CD4-positive, alpha-beta T cell treated with Interleukin-10 for 1 hour (primary cell): ENCODE data around the gene LHPP.

Experiments used
- DNase-seq: peaks from one replicate; pipeline ENCODE4 v3.0.0-alpha.2; 2020

The LHPP gene

GRCh38 chr10:124611738-124612137 is 150.1 kb downstream of the LHPP start:
- peak; percentile 62 for DNase-seq

DNA sequence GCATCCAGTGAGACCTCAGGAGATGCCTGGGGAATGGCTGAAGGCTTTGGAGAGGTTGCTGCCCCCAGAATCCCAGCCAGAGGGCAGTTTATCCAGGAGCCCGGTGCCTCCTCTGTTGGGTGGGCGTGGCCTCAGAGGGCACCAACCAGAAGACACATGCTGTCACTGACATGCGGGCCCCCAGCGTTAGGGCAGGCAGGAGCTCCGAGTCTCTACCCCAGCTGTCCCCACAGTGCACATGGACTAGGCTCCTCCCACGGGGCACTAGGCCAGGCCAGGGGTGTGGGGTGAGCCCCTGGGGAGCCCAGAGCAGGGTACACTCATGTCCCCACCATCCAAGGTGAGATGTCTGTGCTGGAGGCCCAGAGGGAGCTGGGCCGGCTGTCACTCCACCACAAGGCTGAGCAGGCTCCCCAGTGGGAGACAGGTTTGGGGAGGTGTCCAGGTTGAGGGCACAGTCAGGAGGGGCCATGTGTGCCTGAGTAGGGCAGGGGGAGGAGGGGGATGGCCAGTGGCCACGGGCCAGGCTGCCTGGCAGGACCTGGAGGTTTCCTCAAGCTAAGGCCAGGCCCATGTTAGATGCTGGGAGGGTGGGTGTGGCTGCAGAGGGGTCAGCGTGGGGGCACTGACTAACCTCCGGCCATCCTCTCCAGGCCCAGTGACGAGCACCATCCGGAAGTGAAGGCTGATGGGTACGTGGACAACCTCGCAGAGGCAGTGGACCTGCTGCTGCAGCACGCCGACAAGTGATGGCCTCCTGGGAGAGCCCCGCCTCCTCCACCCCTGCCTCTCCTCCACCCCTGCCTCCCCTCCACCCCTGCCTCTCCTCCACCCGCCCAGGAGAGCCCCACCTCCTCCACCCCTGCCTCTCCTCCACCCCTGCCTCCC is 151.2 kb downstream of the LHPP start:
- peak; percentile 44 for DNase-seq

DNA sequence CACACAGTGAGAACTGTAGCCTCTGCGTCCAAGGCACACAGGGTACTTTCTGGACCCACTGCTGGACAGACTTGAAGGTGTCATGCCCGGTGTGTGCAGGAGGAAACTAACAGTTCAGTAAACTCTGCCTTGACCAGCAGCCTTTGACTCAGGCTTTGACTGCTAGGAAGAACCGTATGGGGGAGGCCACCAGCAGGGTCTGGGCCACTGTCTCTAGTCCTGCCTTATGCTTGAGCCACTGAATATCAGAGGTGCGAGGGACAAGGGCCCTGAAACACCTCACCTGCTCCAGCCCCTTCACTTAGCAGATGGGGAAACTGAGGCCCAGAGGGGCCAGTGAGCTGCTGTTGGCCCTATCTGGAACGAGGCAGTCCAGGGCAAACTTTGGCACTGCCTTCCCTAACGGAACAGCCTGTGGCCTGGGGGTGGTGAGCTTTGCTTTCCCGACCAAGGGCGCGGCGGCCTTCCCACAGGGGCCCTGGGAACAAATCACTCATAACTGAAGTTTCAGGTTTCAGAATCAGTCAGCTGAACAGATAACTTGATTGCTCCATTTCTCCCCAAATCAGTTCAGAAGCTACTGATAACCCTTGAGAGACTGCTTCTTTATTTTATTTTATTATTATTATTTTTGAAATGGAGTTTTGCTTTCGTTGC is 152.5 kb downstream of the LHPP start:
- DNase-seq, result no peak

DNA sequence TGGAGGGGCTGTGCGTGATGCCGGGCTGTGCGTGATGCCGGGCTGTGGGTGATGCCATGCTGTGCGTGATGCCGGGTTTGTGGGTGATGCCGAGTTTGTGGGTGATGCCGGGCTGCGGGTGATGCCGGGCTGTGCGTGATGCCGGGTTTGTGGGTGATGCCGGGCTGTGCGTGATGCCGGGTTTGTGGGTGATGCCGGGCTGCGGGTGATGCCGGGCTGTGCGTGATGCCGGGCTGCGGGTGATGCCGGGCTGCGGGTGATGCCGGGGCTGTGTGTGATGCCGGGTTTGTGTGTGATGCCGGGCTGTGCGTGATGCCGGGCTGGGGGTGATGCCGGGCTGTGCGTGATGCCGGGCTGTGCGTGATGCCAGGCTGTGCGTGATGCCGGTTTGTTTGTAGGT is 153.6 kb downstream of the LHPP start:
- no peak for DNase-seq

- DNase-seq, result peak; percentile 50
Observed at GRCh38 chr10:124616040-124616835, 154.6 kb downstream of the LHPP start.

DNA sequence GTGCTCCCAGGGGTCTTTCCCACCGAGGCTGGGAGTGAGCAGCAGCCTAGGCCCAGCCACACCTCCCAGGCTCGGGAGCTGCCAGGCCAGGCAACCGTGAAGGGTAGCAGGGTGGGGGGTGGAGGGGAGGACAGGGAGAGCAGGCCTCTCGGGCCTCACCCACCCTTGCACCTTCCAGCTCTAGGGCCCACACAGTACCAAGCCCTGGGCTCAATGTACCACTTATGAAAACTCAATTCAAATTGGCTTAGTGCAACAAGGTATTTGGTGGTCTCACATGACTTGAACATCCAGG is 155.2 kb downstream of the LHPP start:
- DNase-seq, result no peak

DNA sequence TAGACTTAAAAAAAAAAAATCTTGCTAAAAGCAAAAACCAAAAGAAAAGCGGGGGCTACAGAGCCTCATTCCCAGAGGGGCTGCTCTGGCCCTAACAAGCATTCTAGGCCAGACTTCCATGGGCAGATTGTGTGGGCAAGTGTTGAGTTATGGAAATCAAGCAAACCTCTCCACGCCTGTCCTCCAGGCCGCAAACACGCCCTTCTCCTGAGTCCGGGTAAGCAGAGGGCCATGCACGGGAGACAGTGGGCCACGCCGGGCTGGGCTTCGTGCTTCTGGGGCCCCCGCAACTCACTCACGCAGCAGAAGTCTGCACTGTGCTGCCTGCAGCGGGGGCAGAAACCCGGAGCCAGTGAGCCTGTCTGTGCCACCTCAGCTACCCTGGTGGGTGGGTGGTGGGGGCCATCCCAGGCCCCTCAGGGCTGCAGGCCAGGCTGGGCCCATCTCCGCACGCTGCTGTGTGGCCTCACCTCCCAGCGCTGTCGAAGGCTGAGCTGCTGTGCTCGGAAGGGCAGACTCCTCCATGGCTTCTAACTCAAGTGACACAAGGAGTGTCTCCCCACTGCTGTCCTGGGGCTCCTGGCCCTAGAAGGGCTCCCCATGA is 156.9 kb downstream of the LHPP start:
- no peak for DNase-seq

DNA sequence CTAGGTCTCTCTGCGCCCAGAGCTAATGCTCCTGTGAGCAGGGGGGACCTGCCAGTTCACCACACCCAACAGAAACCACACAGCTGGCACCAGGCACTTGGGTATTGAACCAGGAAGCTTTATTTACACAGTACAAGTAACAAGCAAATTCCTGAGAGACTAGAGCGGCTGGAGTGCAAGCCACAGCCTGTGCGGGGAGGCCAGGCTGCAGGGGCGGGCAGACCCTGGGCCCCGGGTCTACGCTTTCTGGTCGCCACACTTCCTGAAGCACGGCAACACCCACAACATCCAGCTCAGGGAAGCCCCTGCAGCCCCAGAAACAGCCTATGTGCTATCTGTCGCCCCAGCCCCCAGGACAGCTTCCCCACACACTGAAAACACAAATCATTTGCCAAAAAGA is 157.6 kb downstream of the LHPP start:
- DNase-seq, result peak; percentile 28

DNA sequence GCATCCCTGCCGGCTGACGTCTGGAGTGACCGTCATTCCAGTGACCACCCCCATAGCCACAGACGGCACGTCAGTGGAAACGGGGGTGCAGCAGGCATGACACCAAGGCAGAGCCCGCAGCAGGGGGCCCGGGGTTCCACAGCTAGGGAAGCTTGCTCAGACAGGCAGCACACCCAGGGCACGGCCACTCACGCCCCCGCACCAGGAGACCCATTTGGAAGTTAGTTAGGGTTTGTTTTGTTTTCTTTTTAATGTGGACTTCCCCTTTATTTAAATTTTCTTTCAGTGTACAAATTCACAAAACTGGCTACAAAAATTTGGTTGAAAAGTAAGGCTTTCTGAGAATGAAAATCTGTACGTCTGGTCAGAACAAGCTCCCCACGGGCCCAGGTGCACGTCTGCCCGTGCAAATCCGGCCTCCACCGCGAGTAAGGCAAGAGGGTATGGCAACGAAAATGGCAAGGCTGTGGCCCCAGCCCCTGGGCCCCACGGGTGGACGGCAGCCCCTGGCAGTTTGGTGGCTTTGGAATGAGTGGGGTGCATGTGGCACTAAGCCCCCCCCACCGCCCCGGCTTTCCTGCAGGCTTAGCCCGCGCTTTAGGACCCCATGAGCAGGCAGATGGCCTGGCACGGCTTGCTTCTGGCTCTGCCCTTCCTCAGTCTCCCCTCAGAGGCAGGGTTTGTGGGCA is 158.3 kb downstream of the LHPP start:
- DNase-seq, result no peak

GRCh38 chr10:124621637-124622036 is 160.0 kb downstream of the LHPP start:
- no peak for DNase-seq

DNA sequence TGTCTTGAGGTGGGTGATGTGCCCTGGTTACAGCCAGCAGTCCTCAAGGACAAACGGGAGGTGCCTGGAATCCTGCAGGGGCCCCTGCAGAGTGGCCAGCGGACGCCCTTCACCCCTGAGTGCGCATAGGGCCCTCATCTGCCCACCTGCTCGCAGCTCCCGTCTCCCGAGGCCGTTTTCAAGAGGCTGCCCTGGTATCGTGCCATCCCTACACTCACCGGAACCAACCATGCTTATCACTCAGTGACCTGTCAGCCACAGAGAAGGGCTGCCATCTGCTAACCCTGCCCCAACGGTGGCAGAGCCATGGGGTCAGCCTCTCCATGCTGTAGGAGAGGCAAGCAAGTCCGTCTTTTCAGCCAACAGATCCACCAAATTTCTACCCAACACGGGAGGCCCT is 160.5 kb downstream of the LHPP start:
- DNase-seq, result no peak

DNA sequence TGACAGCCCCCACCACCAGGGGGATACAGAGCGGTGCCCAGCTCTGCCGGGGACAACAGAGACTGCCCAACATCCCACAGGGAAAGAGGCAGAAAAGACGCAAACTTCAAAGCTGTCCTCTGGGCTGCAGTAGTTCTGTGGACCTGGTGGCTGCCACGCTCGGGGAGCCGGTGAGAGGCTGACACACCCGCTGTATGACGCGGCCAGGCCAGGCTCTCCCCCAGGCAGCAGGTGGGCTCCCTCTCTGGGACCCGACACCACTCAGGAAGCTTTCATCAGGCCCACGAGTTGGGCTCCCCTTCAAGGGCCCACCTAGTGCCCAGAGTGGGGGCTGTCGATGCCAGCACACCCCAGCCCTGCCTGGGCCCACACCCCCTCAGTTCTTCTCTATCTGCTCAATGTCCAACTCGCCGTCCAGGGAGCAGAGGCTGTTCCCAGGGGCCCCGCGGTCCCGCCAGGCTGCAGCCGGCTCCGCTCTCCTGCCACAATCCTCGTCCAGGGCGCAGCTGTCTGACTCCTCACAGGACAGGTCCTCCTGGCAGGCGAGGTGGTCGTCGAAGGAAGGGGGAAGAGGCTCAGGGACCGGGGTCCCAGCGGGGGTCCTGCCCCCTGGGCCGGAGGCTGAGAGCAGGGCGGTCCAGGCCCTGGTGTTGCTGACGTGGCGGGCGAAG is 161.4 kb downstream of the LHPP start:
- DNase-seq, result no peak

DNA sequence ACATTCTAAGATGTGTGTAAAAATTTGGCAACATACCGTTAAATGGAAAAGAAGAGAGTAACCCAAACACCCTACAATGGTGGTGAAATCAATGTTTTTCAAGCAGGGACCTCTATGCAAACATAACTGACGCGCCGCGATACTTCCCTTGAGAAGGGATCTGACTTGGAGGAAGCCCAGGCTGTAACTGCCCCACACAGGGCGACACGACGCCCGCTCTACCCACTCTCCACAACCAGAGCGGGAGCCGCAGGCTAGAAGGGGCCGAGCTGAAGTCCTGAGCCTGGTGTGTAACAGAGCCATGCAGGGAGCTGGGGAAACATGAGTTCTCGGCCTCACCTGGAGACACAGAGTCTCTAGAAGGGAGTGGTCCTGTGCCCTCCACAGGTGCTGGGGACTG is 162.4 kb downstream of the LHPP start:
- no peak for DNase-seq

GRCh38 chr10:124624466-124624865 is 162.8 kb downstream of the LHPP start:
- no peak for DNase-seq

DNA sequence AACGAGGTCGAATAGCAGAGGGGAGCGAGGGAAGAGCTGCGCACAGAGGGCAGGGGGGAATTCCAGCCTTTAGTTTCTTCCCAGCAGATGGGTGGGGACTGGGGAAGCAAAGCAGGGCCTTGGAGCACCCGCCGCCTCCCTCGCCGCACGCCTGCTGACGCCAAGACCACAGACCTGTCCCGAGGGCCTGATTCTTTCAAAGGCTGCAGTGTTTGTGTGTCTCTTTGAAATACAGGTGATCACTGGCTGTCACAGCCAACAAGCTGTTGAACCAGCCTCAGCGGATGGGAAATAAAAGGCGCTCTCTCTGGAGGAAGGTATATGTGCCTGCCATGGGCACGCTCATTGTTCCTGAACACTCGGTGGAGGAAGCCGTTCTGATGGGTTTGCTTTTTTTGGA is 163.3 kb downstream of the LHPP start:
- no peak for DNase-seq

DNA sequence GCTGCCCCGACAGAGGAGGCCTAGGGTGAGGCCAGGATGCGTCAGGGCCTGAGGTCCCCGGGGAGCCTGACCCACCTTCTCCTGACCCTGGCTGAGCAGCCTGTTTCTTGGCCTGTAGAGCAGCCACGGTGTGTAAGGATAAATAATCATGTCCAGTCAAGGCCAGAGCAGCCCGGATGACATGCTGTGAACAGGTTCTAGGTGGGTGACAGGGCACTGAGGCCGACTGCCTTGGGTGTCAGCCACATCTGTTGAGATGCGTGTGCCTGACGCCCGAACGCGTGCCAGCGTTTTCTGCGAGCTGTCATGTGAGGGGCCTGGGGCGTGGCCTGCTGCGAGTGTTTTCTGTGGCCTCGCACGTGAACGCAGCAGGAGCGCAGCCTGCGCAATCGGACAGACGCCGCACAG is 164.2 kb downstream of the LHPP start:
- DNase-seq, result no peak

- DNase-seq, result peak; percentile 60
Observed at GRCh38 chr10:124626759-124627380, 165.2 kb downstream of the LHPP start.

DNA sequence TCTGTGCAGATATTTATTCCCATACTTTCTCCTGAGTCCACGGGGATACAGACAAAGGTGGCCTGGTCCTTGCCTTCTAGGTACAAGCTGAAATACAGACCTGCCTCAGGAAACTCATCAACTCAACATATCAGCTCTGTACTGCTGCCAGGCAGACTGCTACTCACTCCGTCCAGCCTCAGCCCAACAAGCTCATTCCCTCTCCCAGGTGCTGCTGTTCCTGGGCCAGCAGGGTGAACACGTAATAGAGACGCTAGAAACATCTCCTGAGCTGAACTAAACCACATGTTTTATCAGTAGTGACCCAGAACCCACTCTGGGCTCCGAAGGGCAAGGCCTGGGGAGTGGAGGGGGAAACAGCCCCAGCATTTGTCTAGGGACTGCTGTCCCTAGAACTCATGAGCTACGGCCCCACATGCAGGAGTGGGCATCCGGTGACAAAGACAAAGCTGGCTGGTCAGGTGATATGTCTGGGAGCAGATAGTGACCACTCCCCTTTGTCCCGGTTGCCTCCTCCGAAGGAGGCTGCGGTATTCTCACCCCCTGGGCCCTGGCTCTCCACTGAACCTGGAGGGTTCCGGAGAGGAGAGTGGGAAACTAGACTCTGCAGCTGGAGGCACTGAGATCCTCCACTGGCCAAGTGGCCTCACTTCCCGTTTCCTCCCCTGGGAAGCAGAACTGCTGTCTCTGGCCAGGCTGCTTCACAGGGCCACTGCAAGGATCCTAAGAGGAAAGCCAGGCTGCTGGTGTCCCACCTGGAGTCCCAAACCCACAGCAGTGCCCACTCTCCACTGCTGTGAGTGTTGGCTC is 166.4 kb downstream of the LHPP start:
- no peak for DNase-seq

DNA sequence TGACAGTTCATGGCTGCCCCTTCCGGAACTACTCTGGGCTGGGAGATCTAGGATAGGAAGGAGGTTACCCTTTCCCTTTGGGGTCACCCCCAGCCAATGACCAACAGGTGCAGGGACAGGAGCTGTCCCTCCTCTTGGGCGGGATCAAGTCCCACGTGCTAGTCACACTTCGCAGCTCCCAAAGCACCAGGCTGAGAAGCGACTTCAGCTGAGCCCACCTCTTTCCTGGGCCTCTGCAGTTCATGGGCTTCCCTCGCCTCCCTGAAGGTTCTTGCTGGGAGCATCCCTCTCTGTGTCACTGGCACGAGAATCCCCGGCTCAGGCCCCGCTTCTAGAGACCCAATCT is 167.0 kb downstream of the LHPP start:
- DNase-seq, result no peak

GRCh38 chr10:124629415-124629814 is 167.8 kb downstream of the LHPP start:
- DNase-seq, result no peak

DNA sequence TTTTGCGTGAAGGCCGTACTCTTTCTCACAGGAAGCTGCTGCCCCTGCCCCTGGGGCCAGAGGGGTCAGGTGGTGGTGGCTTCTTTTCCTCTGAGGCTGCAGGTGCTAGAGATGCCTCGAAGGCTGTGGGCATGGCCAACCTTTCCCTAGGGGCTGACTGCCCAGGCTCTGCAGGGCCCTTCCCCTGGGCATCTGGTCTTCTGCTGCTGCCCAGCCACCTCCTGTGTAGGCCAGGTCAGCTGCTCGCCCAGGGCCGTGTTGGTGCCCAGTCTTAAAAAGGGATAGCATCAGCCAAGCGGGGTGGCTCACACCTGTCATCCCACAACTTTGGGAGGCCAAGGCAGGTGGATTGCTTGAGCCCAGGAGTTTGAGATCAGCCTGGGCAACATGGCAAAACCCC is 168.2 kb downstream of the LHPP start:
- DNase-seq, result no peak
